ENCODE measurements around the gene LRRC61.

LRRC61 gene

DNA sequence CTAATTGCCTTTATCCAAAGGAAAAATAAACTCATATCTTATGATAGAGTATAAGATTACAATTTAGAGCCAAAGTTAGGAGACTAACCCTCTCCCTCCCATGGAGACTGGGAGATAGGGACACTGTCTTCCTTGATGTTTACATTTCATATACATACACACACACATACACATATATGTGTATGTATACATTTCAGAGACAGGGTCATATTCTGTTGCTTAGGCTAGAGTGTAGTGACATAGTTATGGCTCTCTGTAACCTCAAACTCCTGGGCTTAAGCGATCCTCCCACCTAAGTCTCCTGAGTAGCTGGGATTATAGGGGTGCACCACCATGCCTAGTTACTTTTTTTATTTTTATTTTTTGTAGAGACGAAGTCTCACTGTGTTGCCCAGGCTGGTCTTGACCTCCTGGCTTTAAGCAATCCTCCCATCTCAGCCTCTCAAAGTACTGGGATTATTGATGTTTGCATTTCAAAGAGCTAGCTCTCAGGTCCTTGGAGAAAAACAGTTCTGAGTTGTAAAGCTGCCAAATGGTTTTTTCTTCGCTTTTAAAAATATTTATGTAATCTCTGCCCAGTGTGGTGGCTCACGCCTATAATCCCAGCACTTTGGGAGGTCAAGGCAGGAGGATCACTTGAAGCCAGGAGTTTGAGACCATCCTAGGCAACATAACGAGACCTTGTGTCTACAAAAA, 37.4 kb downstream of the LRRC61 start:
- no peak for DNase-seq (ENCODE audit: extremely low read depth, low read depth)
- no peak overlapping the region for H3K4me3 ChIP-seq (replicated peaks; ENCODE audit: low read depth, low read length)
- TF ChIP-seq, protein P1, sequence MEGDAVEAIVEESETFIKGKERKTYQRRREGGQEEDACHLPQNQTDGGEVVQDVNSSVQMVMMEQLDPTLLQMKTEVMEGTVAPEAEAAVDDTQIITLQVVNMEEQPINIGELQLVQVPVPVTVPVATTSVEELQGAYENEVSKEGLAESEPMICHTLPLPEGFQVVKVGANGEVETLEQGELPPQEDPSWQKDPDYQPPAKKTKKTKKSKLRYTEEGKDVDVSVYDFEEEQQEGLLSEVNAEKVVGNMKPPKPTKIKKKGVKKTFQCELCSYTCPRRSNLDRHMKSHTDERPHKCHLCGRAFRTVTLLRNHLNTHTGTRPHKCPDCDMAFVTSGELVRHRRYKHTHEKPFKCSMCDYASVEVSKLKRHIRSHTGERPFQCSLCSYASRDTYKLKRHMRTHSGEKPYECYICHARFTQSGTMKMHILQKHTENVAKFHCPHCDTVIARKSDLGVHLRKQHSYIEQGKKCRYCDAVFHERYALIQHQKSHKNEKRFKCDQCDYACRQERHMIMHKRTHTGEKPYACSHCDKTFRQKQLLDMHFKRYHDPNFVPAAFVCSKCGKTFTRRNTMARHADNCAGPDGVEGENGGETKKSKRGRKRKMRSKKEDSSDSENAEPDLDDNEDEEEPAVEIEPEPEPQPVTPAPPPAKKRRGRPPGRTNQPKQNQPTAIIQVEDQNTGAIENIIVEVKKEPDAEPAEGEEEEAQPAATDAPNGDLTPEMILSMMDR (IDR thresholded peaks at IDR 0.05; ENCODE audit: low read depth, low read length, missing control alignments) = no peak

DNA sequence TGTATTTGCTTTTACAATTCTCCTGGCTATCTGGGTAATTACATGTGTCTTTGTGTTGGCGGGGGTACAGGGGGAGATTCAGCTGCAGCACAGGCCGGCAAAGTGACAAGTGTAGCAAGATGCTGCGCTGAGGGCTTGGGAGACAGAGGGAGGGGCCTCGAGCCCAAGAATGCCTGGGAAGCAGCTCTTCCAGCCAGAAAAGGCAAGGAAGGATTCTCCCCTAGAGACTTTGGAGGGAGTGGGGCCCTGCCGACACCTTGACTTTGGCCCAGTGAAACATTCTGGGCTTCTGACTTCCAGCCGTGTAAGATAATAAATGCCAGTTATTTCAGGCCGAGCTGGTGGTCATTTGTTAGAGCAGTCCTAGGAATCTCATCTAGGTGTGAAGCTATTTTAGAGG, 38.2 kb downstream of the LRRC61 start:
- TF ChIP-seq, protein P1 (IDR thresholded peaks at IDR 0.05; ENCODE audit: low read depth, low read length, missing control alignments) = no peak
- H3K4me3 ChIP-seq (replicated peaks; ENCODE audit: low read depth, low read length) = no peak overlapping the region
- no peak for DNase-seq (ENCODE audit: extremely low read depth, low read depth)

- no peak for DNase-seq (ENCODE audit: extremely low read depth, low read depth)
- H3K4me3 ChIP-seq (replicated peaks; ENCODE audit: low read depth, low read length) = no peak overlapping the region
- TF ChIP-seq, protein P1 (IDR thresholded peaks at IDR 0.05; ENCODE audit: low read depth, low read length, missing control alignments) = no peak
Measured at GRCh38 chr7:150361807-150362621, 38.9 kb downstream of the LRRC61 start.

DNA sequence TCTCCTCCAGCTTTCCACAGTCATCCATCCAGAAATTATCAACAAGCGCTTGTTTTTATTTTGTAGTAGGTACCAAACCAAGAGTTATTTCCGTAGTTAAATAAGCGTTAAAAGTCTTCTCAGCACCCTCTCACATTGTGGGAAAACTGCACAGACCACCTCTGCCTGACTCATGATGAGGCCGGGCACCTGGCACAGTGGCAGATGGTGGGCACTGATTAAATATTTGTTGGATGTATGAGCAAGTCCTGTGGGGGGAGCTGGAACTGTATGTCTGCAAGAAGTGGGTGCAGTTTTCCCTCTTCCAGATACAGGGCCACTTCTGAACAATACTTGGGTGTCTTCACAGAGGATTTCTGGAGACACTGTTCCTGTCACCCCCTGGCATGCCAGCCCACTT, 40.2 kb downstream of the LRRC61 start:
- no peak for DNase-seq (ENCODE audit: extremely low read depth, low read depth)
- no peak overlapping the region for H3K4me3 ChIP-seq (replicated peaks; ENCODE audit: low read depth, low read length)
- TF ChIP-seq, protein P1 (IDR thresholded peaks at IDR 0.05; ENCODE audit: low read depth, low read length, missing control alignments) = no peak

GRCh38 chr7:150363872-150364271, 40.7 kb downstream of the LRRC61 start:
- TF ChIP-seq, protein P1 (IDR thresholded peaks at IDR 0.05; ENCODE audit: low read depth, low read length, missing control alignments) = no peak
- no peak for DNase-seq (ENCODE audit: extremely low read depth, low read depth)
- H3K4me3 ChIP-seq (replicated peaks; ENCODE audit: low read depth, low read length) = no peak overlapping the region

DNA sequence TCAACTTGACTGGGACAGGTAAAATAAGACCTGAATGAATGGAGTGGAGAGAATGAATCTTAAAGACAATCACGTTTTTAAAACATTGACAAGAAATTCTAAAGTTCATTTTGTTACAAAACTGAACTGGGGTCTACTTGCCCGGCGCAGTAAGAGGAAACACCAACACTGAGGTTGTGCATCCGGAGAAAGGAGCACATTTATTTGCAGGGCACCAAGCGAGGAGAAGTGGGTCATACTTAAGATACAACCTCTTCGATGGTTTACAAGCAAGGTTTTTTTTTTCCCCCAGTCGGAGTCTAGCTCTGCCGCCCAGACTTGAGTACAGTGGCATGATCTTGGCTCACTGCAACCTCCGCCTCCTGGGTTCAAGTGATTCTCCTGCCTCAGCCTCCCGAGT, 42.0 kb downstream of the LRRC61 start:
- TF ChIP-seq, protein P1 (IDR thresholded peaks at IDR 0.05; ENCODE audit: low read depth, low read length, missing control alignments) = no peak
- no peak for DNase-seq (ENCODE audit: extremely low read depth, low read depth)
- H3K4me3 ChIP-seq (replicated peaks; ENCODE audit: low read depth, low read length) = no peak overlapping the region

All from HFF-Myc (cell line).